Measurements from ENCODE around the gene APOBEC3A. TPM values are rescaled to one million over a fixed set of nuclear protein-coding genes. Genes with fewer than 3 reads are reported as not detected.

The APOBEC3A gene
- total RNA-seq, 1 donor from 2014 or later = not detected

GRCh38 chr22:38963872-38964271, 6.5 kb downstream of the APOBEC3A start:
- DNase-seq = no peak
- H3K9me3 Mint-ChIP-seq (ENCODE audit: unreplicated experiment) = peaks cover 3% of the 10 kb centered on the region

GRCh38 chr22:38964306-38964705, 6.9 kb downstream of the APOBEC3A start:
- H3K27me3 Mint-ChIP-seq (ENCODE audit: unreplicated experiment) = peaks cover 4% of the 10 kb centered on the region
- DNase-seq = no peak
- H3K4me3 Mint-ChIP-seq (ENCODE audit: unreplicated experiment) = no peak overlapping the region
- H3K27ac Mint-ChIP-seq (ENCODE audit: unreplicated experiment) = no peak overlapping the region
- peaks cover 3% of the 10 kb centered on the region for H3K9me3 Mint-ChIP-seq (ENCODE audit: unreplicated experiment)
- peaks cover 5% of the 10 kb centered on the region for H3K4me1 Mint-ChIP-seq (ENCODE audit: low read depth, unreplicated experiment)
- TF ChIP-seq CTCF (IDR thresholded peaks at IDR 0.05; ENCODE audit: partially characterized antibody, unreplicated experiment) = no peak
- H3K36me3 Mint-ChIP-seq (ENCODE audit: unreplicated experiment) = no peaks in the 10 kb centered on the region

More at GRCh38 chr22:38963872-38964271, 6.5 kb downstream of the APOBEC3A start:
- no peak overlapping the region for H3K4me3 Mint-ChIP-seq (ENCODE audit: unreplicated experiment)
- TF ChIP-seq CTCF (IDR thresholded peaks at IDR 0.05; ENCODE audit: partially characterized antibody, unreplicated experiment) = no peak
- no peaks in the 10 kb centered on the region for H3K27me3 Mint-ChIP-seq (ENCODE audit: unreplicated experiment)
- H3K4me1 Mint-ChIP-seq (ENCODE audit: low read depth, unreplicated experiment) = peaks cover 5% of the 10 kb centered on the region
- no peaks in the 10 kb centered on the region for H3K36me3 Mint-ChIP-seq (ENCODE audit: unreplicated experiment)
- H3K27ac Mint-ChIP-seq (ENCODE audit: unreplicated experiment) = no peak overlapping the region

- no peak overlapping the region for H3K4me3 Mint-ChIP-seq (ENCODE audit: unreplicated experiment)
- TF ChIP-seq CTCF (IDR thresholded peaks at IDR 0.05; ENCODE audit: partially characterized antibody, unreplicated experiment) = no peak
- no peaks in the 10 kb centered on the region for H3K36me3 Mint-ChIP-seq (ENCODE audit: unreplicated experiment)
- peaks cover 4% of the 10 kb centered on the region for H3K27me3 Mint-ChIP-seq (ENCODE audit: unreplicated experiment)
- H3K27ac Mint-ChIP-seq (ENCODE audit: unreplicated experiment) = no peak overlapping the region
- peaks cover 5% of the 10 kb centered on the region for H3K4me1 Mint-ChIP-seq (ENCODE audit: low read depth, unreplicated experiment)
- H3K9me3 Mint-ChIP-seq (ENCODE audit: unreplicated experiment) = peaks cover 3% of the 10 kb centered on the region
- no peak for DNase-seq
These were observed 7.6 kb downstream of the APOBEC3A start for GRCh38 chr22:38964989-38965388.

- H3K9me3 Mint-ChIP-seq (ENCODE audit: unreplicated experiment) = peaks cover 6% of the 10 kb centered on the region
- H3K4me3 Mint-ChIP-seq (ENCODE audit: unreplicated experiment) = no peak overlapping the region
- DNase-seq = no peak
- TF ChIP-seq CTCF (IDR thresholded peaks at IDR 0.05; ENCODE audit: partially characterized antibody, unreplicated experiment) = no peak
- H3K27ac Mint-ChIP-seq (ENCODE audit: unreplicated experiment) = no peak overlapping the region
- H3K27me3 Mint-ChIP-seq (ENCODE audit: unreplicated experiment) = peaks cover 8% of the 10 kb centered on the region
- H3K4me1 Mint-ChIP-seq (ENCODE audit: low read depth, unreplicated experiment) = peaks cover 5% of the 10 kb centered on the region
- H3K36me3 Mint-ChIP-seq (ENCODE audit: unreplicated experiment) = no peaks in the 10 kb centered on the region
These were observed 8.4 kb downstream of the APOBEC3A start for GRCh38 chr22:38965614-38966379.

- Mint-ChIP-seq H3K36me3 (ENCODE audit: unreplicated experiment) (no peaks in the 10 kb centered on the region), H3K9me3 (ENCODE audit: unreplicated experiment) (peaks cover 6% of the 10 kb centered on the region), H3K4me1 (ENCODE audit: low read depth, unreplicated experiment) (peaks cover 5% of the 10 kb centered on the region), H3K27ac (ENCODE audit: unreplicated experiment) (no peak overlapping the region), H3K27me3 (ENCODE audit: unreplicated experiment) (peaks cover 8% of the 10 kb centered on the region), H3K4me3 (ENCODE audit: unreplicated experiment) (no peak overlapping the region)
- DNase-seq = no peak
- no peak for TF ChIP-seq CTCF (IDR thresholded peaks at IDR 0.05; ENCODE audit: partially characterized antibody, unreplicated experiment)
These were observed 8.9 kb downstream of the APOBEC3A start for GRCh38 chr22:38966380-38966702.
